Raji (cell line): ENCODE measurements around the gene FARSB.
A peak's percentile ranks its signal among the peaks of the same experiment; 100 is the strongest.

Experiments
- POLR2A ChIP-seq: IDR thresholded peaks from 2 replicates; pipeline ENCODE4 v1.6.1; 2011; ENCODE audit warnings: low read depth, low read length, control low read depth; ENCODE audit not compliant: insufficient read depth

Gene FARSB

DNA sequence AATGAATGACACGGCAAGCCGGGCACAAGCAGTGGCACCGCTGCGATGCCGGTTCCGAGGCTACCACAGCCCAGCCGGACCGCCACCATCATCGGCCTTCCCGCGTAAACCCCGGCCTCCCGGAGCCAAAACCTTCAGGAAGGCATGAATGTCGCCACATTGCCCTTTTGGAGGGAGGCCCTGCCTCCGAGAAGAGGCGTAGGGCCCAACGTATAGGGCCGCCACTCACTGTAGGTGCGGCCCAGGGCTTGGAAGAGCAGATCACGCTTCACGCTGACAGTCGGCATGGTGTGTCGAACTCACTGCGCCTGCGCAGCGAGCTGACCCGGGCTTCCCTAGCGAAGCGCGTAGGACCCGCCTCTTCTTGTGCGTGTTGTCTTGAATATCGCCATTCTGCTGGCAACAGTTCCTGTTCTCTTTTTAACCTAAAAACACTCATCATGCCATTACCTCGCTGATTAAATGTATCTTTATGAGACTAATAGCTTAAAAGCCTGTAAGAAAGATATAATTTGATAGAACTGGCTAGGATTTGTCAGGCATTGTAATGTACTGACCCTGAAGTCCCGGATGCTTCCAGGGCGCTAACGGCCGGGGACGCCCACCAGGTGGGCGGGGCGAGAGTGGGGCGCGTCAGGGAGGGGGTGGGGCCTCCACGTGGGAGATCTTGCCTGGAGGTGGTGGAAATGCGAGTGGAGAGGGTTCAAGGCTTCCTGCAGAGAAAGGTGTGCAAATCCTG lies at the start of gene FARSB:
TSS of gene FARSB (minus strand) at position 306 of the 739 bp plus-strand sequence. CDS start at position 287, 19 bp downstream.
- peak; percentile 94 for TF ChIP-seq POLR2A

GRCh38 chr2:222703886-222704285 lies 48.0 kb upstream of the FARSB start:
- TF ChIP-seq POLR2A: no peak

GRCh38 chr2:222703091-222703490 lies 47.2 kb upstream of the FARSB start:
- TF ChIP-seq POLR2A: no peak

GRCh38 chr2:222701721-222702131 lies 45.8 kb upstream of the FARSB start:
- no peak for TF ChIP-seq POLR2A

DNA sequence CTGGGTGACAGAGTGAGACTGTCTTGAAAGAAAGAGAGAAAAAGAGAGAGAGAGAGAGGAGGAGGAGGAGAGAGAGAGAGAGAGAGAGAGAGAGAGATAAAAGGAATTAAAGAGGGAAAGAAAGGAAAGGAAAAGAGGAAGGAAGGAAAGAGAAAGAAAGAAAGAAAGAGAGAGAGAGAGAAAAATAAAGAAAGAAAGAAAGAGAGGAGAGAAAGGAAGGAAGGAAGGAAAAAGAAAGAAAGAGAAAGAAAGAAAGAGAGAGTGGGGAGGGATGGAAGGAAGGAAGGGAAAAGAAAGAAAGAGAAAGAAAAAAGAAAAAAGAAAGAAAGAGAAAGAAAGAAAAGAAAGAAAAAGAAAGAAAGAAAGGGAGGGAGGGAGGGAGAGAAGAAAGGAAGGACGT lies 45.3 kb upstream of the FARSB start:
- TF ChIP-seq POLR2A: no peak

GRCh38 chr2:222698276-222698675 lies 42.4 kb upstream of the FARSB start:
- no peak for TF ChIP-seq POLR2A

DNA sequence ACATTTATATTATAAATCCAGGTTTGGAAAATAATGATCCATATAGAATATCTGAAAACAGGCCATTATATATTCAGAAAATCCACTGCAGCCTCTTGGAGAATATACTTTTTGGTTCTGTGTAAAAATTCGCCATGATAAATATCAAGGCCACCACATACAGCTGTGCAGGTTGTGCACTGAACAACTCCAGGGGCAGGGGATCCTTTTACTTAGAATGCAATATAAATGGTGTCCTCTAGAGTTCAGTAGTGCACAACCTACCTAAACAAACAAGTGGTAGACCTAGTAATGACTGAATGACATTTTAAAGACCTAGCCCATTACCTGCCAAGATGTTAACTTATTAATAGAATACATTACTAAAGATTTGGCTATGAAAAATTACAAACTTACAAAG lies 37.9 kb upstream of the FARSB start:
- TF ChIP-seq POLR2A: no peak

DNA sequence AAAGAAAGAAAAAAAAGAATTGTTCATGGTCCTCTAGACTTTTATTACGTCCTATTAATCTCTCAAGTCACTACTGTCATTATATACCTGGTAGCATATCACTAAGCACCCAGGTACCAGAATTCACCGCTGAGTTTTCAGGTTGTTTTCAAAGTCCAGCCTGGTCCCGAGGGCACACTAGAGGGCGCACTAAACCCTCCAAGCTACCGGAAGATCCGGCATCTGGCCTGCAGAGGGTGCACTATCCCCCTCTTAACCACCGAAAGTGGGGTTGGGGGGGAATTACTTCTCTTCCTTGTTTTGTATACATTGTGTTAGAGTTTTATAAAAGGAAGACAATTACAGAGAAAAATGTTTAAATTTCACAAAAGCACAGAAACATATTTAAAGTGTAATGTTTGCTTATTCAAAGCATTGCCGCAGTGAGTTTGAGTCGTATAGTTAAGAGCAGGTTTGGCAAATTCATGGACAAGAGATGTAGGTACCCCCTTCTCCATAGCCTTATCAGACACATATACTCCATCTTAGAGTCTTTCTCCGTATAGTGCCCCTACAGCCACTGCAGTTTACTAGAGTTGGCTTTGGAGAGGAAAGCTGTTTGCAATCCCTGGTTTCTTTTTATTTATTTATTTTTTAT lies 34.8 kb upstream of the FARSB start:
- TF ChIP-seq POLR2A: no peak

GRCh38 chr2:222689322-222689721 lies 33.4 kb upstream of the FARSB start:
- no peak for TF ChIP-seq POLR2A

DNA sequence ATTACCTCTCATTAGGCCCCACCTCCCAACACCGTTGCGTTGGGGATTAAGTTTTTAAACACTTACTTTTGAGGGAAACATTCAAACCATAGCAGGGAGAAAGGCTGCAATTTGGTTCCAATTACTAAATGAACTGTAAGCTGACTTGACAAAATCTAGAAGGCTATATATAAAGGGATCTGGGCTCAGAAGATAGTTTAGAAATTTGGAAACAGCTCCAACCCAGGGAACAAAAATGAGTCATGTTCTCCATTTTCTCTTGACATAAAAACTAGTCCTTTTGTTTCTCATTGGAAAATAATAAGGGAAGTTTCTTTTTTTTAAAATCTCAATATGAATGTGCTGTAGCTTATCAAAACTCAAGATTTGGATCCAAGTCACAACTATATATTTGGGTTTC lies 33.0 kb upstream of the FARSB start:
- no peak for TF ChIP-seq POLR2A

GRCh38 chr2:222686086-222686750 lies 30.3 kb upstream of the FARSB start:
- TF ChIP-seq POLR2A: no peak

DNA sequence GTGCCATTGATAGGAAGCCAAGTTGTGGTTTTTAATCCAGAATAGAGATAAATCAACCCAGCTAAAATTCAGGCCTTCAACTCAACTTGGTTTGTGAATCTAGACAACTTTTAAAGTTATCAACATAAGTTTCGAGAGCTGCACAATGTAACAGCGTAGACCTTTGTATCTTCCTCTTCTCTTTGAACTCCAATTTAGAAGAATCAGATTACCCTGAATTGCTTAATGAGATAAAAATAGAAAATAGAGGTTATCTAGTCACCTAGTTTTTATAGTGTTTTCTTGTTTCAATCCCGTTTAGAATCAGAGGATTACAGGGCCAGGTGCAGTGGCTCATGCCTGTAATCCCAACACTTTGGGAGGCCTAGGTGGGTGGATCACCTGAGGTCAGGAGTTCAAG lies 27.9 kb upstream of the FARSB start:
- TF ChIP-seq POLR2A: no peak

DNA sequence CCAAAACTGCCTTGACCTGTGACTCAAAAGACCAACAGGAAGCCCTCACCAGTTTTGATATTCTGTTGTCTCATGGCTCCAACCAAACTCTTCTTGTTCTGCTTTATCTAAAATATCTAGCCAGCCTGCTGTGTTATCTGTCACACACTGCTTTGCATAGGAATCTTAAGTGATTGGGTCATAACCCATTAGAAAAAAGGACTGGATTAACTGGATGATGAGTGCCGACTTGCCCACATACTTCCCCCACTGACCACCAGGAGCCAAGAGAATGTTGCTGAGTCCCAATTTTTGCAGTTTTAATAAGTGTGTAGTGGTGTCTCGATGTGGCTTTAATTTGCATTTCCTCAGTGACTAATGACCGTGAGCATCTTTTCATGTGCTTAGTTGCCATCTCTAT lies 22.1 kb upstream of the FARSB start:
- TF ChIP-seq POLR2A: no peak

DNA sequence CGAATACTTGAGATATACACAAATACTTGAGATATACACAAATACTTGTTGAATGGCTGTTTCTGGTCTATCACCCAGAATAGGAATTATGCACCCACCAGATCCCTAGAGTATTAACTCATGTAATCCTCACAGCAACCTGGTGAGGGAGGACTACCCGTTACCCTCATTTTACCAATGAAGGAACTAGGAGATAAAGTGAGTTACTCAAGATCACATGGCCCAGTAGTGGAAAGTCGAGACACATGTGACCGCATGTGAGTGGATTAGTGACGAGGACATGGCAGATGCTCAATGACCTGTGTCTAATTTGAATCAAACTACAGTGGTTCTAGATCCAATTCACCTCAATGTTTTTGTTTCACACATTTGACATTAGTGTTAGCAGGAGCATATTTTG lies 18.0 kb upstream of the FARSB start:
- no peak for TF ChIP-seq POLR2A

DNA sequence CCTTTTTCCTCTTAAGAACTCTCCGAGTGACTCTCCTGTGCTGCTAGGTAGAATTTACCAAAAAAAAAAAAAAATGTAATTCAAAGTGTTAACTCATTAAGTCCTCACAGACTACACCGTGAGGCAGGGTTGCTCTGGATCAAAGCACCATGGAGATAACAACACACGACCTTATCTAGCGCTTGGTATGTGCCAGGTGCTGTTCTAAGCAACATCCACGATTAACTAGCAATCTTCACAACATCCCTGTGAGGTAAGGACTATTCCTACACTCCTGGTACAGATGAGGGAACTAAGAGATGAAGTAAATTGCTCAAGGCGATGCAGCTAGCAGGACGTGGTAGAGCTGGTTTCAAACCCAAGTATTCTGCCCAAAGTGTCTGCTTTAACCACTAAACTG lies 17.4 kb upstream of the FARSB start:
- TF ChIP-seq POLR2A: no peak

DNA sequence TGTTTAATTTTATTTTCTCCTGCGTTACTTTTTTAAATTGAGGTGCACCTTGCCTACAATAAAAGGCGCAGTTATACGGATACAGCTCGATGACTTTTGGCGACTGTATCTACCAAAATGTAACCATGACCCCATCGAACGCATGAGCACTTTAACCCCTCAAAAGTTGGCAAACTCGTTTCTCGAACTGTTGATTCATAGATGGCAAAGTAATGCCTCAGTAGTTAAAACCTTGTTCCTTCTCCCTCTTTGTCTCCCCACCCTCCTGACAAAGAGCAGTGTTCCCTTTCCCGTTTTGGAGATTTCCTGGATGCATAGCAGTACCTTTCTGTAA lies 16.1 kb upstream of the FARSB start:
- no peak for TF ChIP-seq POLR2A
